NCI-H748 (cell line): Measurements from ENCODE around the gene TOR1AIP1.
"Not testable (repeated sequence)": the region's sequence is repeated elsewhere in the genome, so short reads cannot be mapped to it uniquely, and the experiment has no call there.

ENCODE experiments used
- DNase-seq: peaks from one replicate; lab custom pipeline; 2025; ENCODE audit not compliant: unreplicated experiment; lab: John Stamatoyannopoulos, UW

Gene TOR1AIP1

DNA sequence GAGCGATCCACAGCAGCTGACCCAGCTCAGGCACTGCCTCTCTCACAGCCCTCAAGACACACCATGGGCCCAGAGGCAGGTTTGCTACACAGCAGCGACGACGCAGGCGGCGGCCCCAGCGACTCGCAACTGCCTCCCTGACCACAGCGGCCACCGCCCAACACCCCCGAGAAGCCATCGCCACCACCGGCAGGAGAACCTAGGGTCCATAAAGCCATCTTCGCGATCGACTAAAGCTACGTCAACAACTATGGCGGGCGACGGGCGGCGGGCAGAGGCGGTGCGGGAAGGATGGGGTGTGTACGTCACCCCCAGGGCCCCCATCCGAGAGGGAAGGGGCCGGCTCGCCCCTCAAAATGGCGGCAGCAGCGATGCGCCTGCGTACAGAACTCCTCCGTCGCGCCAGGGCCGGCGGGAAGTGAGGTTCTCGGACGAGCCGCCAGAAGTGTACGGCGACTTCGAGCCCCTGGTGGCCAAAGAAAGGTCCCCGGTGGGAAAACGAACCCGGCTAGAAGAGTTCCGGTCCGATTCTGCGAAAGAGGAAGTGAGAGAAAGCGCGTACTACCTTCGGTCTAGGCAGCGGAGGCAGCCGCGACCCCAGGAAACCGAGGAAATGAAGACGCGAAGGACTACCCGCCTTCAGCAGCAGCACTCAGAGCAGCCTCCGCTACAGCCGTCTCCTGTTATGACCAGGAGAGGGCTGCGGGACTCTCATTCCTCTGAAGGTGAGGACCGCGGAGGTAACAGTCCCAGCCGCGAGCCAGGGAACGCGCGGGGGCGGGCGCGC is at the start of gene TOR1AIP1:
TOR1AIP1 (plus strand) TSS at position 33 of the 787 bp plus-strand sequence; CDS start at position 251, 218 bp downstream.
- DNase-seq = peak; percentile 96

DNA sequence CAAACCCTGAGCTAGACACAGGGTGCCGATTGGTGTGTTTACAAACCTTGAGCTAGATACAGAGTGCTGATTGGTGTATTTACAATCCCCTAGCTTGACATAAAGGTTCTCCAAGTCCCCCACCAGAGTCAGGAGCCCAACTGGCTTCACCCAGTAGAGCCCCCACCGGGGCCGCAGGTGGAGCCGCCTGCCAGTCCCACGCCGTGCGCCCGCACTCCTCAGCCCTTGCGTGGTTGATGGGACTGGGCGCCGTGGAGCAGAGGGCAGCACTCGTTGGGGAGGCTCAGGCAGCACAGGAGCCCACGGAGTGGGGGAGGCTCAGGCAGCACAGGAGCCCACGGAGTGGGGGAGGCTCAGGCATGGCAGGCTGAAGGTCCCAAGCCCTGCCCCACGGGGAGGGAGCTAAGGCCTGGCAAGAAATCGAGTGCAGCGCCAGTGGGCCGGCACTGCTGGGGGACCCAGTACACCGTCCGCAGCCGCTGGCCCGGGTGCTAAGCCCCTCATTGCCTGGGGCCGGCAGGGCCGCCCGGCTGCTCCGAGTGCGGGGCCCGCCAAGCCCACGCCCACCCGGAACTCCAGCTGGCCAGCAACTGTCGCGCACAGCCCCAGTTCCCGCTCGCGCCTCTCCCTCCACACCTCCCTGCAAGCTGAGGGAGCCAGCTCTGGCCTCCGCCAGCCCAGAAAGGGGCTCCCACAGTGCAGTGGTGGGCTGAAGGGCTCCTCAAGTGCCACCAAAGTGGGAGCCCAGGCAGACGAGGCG is 45.2 kb upstream of the TOR1AIP1 start:
- DNase-seq = not testable (repeated sequence)

DNA sequence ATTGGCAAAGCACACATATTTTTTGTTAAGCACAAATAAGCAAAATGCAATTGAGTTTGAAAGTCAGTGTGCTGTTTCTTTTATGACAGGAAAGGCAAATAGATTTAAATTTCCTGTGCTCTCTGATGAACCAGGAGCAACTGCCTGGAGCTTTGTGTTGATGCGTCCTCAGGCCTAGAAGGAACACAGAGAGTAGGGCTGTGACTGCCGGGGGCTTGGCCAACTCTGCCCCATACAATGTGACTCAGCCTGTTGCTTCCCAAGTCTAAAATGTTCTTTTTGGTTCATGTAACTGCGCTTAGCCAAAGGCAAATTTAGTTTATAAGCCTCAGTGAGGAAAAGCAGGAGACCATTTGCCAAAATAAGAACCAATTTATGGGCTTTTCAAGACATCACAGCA is 42.0 kb upstream of the TOR1AIP1 start:
- no peak for DNase-seq

DNA sequence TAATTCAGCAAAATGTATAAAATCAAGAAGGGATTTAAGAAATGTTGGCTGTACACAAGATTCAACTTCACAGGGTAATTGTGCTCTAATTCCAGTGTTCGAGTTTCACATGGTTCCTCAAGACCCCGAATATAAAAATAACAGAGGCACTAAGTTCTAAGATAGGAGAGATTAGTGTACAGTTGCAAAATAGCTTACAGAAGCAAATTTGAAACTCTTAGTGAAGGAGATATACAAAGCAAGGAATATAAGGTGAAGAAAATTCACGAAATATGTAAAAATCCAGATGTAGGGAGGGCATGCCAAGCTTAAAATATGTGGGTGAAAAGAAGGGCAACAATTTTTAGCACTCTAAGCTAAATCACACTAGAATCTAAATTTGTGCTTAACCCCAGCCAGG is 33.9 kb upstream of the TOR1AIP1 start:
- DNase-seq = no peak

- DNase-seq = no peak
Measured at GRCh38 chr1:179853102-179853501, 29.0 kb upstream of the TOR1AIP1 start.

- not testable (repeated sequence) for DNase-seq
Measured at GRCh38 chr1:179855831-179856230, 26.3 kb upstream of the TOR1AIP1 start.

GRCh38 chr1:179856296-179856695 is 25.8 kb upstream of the TOR1AIP1 start:
- no peak for DNase-seq

DNA sequence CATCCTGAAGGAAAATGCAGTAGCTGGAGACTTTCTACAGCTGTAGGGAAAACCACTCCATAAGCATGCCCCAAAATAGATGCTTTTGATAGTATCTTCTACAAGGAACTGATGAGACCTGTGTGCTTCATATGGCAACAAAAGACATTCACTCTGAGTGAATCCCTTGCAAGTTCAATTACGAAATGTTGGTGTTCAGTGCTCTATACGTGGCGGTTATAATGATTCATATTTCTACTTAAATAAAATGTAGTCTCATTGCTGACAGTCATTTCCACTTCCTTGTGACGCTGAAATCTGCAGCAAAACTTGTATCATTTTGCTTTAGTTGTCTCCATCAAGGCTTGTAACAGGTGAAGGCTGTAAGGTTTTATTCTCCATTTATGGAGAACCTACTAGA is 25.1 kb upstream of the TOR1AIP1 start:
- no peak for DNase-seq

DNA sequence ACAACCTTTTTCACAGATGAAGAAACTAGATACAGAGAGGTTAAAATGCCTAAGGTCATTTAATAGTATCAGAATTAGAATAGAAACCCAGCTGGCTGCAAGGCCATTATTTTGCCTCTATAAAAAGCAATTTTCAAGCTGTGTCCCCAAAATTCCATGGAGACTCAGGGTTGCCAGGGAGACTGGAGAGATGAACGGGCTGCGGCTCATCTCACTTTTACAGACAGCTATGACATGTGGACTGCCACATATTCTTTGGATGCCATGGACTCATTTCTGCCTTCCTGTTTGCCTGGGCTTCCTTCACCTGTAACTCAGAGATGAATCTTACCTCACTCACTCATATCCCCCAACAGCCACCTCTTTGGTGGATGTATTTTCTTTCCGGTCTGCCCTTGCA is 21.4 kb upstream of the TOR1AIP1 start:
- no peak for DNase-seq

DNA sequence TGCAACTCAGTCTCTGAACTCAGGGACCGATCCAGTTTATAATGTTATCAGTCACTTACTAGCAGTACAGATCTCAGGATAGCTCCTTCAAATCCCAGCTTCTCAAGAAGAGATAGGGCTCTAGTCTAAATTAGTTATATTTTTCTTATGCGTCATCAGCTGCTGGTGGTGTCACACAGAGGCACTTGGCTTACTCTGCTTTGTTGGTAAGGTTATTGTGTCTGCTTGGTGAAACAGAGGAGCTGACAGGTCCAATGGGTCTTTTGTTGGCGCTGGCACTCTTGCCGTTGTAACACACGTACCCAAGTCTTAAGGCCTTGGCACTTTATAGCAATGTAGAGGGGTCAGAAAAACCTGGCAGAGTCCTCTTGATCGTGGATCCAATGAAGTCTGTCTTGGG is 16.7 kb upstream of the TOR1AIP1 start:
- DNase-seq = no peak

- no peak for DNase-seq
Measured at GRCh38 chr1:179866616-179867015, 15.5 kb upstream of the TOR1AIP1 start.

GRCh38 chr1:179867493-179868330 is 14.4 kb upstream of the TOR1AIP1 start:
- DNase-seq = peak; percentile 24

GRCh38 chr1:179870870-179871269 is 11.2 kb upstream of the TOR1AIP1 start:
- DNase-seq = no peak

GRCh38 chr1:179871940-179872339 is 10.1 kb upstream of the TOR1AIP1 start:
- DNase-seq = no peak

GRCh38 chr1:179872558-179872957 is 9.5 kb upstream of the TOR1AIP1 start:
- DNase-seq = no peak

DNA sequence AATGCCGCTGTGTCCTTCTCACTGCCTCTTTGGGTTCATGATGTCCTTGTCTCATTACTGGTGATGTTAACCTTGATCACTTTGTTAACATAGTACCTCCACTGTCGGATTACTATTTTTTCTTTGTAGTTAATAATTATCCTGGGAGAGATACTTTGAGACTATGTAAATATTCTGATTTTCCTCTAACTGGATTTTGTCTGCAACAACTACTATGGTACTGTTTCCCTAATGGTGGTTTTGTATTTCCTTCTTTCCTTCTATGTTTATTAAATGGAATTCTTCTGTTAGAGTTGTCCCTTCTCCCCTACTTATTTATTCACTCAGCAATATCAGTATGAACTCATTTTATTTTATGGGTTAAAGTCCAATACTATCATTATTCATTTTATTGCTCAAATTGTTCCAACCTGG is 8.6 kb upstream of the TOR1AIP1 start:
- DNase-seq = no peak

GRCh38 chr1:179875596-179876299 is 6.3 kb upstream of the TOR1AIP1 start:
- no peak for DNase-seq

GRCh38 chr1:179876300-179876715 is 5.8 kb upstream of the TOR1AIP1 start:
- DNase-seq = no peak

GRCh38 chr1:179877586-179878265 is 4.4 kb upstream of the TOR1AIP1 start, which contains the start of gene TOR1AIP2:
Gene TOR1AIP2, minus strand, starts transcription at chr1:179877803. Its CDS starts 25,138 bp downstream, at chr1:179852665.
- peak; percentile 86 for DNase-seq

- no peak for DNase-seq
Measured at GRCh38 chr1:179879797-179880196, 2.3 kb upstream of the TOR1AIP1 start.
